ENCODE data around the gene MMP15.

The MMP15 gene

DNA sequence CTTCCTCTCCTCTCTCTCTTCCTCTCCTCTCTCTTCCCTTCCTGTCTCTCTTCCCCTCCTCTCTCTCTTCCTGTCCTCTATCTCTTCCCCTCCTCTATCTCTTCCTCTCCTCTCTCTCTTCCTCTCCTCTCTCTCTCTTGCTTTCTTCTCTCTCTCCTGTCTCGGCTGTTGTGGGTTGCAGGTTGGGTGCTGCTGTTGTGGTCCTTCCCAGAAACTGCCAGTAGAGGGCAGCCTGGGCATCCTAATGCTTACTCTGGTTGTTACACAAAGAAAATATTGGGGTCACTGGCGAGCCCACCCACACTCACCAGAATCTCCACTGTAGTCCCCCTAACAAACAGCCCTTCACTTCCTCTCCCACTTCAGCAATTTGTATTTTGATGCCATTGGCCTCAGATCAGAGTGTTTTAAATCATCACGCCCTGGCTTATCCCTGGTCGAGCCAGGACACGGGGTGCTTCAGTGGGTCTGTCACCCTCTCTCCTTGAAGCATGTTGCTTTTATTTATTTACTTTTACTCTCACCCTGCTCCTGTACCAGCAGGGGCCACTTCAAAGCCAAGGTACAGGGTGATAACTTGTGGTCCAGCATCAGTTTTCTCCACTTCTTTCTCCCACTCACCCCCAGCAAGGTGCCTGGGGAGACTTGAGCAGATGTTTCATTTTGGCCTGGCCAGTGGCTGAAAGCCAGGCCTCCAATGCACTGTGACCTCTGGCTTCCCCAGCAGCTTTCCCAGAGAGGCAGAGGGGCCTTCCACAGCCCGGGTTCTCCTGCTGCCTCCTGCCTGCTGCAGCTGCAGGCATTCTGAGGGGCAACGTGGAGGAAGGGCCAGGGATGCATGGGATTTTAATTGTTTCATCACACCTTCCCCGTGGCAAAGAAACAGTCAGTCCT is 4.7 kb upstream of the MMP15 start:
- peak; percentile 65 for DNase-seq

DNA sequence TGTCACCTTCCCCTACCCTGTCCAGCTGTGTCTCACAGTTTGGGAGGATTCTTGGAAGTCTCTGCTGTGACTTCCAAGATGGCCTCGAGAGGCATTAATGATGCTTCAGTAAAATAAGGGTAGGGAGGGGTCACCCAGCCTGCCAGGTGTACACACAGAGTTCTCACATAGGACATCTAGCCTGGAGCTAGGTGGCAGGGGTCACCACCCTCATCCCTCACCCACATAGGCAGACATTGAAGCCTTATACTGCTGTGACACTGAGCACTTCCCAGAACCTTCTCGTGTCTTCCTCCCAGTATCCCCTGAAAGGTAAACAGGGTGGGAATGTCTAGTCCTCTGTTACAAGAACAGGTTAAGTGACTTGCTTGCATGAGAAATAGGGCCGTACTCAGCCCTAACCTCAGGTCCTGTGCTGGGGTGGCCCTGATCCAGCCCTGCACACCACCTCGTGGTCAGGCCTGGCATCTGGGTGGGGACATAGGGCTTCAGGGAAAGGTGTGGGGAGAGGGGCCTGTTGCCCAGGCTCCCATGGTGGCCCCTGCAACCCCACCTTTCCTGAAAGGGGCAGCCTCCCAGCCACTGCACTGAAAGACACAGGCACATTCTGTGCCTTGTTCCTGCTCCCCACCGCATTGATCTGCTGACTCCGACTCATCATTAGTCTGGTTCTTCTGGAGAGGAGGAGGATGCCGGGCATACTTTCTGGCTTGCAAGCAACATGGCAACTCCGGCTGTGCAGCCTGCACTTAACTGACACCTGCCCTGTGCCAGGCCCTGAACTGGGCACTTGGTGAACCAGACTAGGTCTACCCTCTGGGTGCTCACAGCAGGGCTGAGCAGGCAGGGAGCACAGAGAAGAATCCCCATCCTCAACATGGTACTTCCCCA is 3.6 kb upstream of the MMP15 start:
- peak; percentile 14 for DNase-seq

DNA sequence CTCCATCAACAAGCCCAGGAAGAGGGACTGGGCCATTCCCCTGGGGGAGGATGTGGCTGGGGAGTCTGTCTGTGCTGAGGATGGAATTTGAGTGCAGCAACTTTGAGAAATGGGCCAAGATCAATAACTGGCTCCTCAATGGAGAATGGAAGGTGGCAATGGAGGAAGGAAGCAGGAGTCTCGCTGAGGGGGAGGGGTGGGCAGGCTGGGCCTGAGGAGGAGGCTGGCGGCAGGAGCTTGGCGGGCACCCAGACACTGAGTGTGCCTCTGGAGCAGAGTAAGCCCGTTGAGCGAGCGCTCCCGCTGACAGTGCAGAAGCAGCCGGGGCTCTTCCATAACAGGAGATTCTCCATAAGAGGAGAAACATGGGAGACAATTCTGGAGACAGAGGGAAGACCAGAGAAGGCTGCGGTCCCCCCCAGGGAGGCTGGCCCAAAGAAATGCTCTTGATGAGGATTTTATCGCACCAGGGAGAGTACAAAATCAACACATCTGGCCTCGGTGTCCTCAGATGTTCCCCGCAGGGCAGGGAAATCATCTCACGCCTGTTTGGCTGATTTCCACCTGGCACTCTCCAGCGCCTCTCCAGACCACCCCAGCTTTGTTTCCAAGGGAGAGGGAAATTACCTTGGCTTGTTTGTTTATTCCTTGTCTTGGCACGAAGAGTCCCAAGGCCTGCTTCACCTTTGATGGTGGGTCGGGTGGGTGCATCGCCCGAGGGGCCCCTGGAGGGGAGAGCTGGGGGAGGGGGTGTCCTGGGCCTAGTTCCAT is 2.8 kb upstream of the MMP15 start:
- peak; percentile 53 for DNase-seq

DNA sequence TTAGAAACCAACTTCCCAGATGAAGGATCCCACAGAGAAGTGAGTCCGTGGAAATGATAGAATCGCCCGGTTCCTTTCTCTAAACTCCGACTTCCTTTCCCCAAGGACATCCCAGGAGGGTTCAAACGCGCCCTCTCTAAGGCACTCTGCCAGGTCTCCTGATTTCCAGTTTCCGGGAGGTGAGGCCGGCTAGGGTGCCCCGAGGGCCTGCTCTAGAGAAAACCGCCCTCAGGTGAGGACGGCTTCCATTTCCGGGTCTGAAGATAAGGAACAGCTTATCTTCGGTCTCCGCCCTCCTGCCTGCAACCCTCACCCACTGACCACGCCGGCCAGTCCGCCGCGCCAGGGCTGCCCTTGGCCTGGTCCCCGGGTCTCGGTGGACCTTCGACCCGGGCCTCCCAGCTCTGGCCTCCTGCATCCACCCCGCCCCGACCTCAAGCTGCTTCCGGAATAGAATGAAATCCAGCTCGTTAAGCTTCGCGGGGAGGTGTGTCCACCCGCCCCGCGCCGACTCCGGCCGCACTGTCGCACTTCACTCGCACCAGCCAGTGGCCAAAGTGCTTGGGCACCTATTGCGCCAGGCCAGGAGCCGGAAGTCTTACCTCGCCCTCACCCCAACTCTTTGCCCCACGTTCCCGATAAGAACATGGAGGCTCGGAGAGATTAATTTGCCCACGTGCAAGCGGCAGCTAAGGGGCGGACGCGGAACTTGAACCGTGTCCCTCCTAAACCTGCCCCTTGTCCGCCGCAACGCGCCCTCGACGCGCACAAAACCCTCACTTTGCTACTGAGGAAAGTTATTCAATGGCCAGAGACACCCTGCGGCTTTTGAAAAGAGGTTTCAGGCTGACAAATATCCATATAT is 836 bp upstream of the MMP15 start:
- DNase-seq = peak; percentile 85

DNA sequence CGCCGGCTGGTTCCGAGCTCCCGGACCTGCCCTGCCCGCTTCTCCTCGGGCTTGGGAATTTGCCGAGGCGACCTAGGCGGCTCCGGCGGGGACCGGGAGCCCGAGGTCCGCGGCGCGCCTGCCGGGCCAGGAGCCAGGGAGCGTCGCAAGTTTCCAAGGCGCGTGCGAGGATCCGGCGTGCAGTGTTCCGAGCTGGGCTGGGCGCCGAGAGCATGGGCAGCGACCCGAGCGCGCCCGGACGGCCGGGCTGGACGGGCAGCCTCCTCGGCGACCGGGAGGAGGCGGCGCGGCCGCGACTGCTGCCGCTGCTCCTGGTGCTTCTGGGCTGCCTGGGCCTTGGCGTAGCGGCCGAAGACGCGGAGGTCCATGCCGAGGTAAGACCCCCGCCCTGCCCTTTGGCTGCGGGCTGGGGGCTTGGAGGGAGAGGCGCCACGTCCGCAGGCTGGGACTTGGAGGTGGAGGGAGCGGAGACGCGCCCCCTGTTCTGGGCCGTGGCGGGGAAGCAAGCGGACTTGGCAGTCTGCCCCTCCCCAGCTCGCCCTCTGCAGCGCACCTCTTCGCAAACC is 668 bp downstream of the MMP15 start:
- peak; percentile 76 for DNase-seq

DNA sequence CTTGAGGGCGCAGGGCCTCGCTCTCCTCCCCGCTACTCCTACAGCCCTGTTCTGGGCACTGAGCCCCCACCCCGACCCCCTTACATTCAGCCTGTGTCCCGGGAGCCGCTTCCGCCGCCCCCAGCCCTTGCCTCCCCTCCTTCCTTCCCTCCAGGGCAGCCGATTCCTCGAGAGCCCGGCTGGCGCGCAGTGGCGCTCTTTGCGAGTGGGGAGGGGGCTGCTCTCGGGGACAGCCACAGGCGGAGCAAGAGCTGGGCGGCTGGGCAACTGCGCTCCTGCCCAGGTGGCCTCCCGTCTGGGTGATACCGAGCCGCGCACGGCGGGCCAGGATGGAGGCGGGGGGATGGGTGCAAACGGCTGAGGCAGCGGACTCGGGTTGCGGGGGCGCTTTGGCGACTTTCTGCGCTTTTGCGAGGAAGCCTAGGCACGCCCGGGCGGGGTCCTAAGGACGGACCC is 1.2 kb downstream of the MMP15 start:
- peak; percentile 45 for DNase-seq

DNA sequence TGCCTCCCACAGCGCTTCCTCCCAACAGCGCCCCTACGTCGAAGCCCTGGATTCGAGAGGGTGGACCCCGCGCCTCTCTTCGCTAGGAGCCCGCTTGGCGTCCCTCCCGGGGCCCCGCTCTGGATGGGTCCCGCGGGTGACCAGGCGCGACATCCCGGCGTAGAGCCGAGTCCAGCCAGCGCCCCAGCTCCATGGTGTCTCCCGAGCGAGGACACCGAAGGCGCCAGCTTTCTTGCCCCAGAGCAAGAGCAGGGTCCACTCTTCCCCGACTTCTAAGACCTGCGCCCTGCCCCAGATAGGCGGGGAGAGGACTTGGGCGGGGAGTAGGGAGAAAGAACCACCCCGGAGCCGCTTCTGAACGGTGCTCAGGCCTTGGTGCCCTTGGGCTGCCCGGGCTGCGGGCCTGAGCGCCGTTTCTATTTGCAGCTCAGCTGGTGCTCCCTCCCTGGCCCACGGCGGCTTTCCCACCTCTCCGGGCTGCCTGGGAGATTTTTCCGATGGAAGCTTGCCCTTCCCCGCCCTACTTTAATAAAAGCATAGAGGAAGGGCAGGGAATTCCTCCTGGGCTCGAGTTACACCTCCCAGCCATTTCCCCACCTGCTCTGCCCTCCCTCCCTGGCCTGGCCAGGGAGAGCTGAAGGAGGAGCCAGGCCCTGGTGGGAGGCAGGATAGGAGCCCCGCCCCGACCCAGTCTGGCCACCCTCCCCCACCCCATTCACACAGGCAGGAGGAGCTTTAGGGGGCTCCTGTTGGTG is 1.8 kb downstream of the MMP15 start:
- peak; percentile 71 for DNase-seq

DNA sequence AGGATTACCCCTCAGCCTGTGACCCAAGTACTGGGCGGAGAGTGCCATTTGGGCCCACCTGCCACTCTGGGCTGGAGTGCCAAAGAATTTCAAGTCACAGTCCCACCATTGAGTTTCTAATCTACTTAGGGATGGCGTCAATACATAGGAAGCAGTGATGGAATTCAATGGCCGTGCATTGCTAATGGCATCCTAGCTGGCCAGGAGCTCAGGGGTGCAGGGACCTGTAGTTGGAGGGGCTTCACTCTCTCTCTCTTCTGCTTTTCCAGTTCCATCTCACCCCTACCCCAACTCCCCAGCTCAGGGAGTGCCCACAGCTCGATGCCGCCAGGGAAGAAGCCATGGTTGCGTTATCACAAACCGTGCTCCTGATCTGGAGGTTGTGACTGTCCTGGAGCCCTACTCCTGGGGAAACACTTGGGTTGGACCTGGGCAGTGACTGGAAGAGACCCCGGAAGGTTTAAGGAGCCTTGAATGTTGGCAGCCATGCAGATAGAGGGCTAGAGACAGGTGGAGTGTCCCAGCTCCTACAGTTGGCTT is 2.4 kb downstream of the MMP15 start:
- DNase-seq = no peak

DNA sequence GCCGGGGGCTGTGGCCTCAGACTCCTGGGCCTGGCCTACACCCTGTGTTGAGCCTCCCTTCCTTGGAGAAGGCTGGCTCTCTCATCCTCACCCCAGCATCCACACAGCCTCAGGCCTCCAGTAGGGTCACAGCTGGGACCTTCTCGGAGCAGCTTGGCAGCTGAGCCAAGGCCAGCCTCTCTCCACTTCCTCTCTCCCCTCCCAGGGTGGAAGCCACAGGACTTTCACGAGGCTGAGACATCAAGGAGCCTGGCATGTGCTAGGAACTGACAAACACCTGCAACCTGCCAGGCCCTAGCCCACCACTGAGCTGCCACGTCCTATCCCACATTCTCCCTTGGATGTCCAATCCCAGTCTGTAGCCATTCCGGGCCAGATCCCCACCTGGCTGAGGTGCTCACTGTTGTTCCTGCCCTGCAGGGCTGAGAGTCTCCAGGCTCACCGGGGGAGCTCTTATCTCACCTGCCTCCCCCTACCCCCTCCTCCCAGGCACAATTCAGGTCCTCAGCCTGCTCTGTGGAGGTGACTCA is 3.1 kb downstream of the MMP15 start:
- no peak for DNase-seq

DNA sequence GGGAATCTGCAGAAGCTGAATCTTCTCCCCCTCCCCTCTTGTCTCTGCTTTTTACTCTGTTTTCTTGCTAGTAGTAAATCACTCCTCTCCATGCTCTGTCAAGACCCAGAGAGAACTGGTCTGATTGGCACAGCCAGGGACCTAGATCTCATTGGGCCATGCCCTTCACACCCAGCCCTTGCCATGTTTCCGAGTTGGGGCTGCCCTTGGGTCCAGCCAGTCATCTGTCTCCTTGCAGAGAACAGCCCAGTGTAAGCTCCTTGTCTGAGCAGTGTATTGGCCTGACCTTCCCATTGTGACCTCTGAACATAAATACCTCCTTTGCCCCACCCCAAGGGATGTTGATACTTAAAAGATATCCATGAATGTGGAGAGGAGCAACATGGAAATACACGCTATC is 3.9 kb downstream of the MMP15 start:
- DNase-seq = no peak

DNA sequence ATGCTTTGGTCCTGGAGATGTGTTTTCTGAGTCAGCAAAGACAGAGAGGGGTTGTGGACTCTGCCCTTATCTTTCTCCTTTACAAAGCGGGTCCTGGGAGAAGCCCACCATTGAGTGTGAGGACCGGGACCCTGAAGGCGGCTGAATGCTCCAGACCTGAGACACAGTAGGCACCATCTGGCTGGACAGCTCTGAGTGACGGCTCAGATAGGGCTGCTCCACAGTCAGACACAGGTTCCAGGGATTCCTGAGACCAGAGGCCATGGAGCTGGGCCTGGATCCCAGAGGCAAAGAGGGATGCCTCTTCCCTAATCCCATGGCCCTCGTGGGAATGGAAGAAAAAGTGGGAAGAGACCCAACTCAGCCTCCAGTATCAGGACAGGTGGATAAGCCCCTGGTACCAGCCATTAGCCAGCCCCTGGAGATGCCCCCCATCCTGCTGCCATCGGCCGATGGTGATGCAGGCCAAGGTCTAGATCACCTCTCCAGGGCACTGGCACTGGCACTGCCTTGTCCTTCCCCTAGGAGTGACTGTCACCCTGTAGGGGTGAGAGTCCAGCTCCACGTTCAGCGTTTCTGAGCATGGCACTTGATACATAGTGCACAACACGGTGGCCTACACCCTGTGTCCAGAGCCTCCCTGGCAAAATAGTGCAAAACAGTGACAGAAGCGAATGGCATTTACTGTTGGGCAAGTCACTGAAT is 4.7 kb downstream of the MMP15 start:
- DNase-seq = no peak

DNA sequence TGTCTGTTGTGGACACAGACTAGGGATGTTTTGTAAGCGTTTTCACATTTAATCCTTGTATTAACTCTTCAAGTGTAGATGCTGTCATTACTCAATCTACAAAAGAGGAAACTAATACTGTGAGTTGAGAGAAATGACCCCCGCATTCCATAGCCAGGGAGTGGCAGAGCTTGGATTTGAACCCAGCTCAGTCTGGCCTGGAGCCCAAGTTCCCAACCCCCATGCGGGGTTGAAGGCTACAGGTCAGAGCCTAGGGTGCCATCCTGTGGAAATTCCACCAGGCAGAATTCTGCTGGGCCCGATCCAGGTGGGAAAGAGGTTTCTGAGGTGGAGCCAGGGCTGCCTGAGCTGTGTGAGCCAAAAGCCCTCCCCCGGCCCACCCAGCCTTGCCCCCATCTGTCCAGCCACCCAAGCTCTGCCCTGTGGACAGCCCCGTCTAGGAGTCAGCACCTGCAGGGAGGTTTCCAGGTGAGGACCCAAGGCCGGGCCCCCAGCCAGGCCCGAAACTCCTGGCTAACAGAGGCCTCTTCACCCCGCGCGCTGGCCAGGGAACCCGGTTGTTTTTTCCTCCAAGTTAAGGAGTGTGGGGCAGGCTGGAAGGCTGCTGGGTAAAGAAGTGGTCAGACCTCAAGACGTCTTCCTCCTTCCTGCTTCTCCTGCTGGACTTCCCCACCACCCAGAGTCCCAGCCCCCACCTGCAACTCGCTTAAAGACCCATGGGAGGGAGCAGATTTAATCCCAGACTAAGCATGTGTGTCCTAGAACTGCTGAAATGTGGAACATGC is 5.7 kb downstream of the MMP15 start:
- no peak for DNase-seq

DNA sequence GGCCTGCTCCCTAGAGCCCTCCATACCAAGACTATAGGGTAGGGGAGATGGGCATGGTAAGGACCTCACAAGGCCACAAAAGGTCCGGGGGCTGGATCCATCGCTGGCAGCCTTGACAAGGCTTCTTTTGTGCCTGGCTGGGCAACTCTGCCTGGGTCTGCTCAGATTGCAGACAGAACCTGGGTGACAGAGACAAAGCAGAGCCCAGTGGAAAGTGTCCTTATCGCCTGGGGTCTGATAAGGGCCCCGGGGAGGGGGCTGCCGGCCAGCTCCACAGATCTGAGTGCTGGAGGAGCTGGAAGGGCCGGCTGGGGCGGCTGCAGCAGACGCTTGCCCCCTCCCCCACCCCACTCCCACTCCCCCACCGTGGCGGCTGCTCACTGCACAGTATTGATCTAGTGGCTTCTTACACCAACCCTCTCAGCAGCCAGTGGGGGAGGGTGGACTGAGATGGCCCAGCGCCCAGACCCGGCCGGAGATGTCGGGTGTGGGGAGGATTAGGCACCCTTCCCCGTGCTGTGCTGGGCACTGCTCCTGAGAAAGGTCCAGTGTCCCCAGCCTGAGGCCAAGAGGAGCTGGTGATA is 7.2 kb downstream of the MMP15 start:
- DNase-seq = no peak

DNA sequence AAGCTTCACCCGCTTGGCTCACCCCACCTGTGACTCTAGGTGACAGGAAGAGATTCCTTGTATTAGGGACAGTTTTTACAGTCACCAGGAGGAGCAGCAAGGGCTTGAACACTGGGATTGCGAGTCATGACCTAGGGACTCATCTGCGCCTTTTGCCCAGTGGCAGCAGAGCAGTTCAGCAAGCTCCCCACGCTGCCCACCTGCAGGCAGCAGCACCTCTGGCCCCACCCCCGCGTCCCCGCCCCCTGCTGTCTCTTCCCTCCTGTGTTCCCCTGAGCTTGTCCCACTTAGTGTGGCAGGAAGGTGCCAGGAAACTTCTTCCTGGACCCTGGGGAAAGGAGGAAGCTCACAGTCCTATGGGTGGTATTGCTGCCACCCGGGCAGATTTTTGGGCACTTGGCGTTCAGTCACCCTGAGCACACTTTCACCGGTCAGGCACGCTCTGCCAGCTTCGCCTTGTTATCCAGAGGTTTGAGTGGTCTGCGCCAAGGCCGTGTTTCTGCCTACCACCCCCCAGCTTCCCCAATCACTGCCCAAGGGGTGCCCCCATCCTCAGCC is 8.7 kb downstream of the MMP15 start:
- DNase-seq = no peak

DNA sequence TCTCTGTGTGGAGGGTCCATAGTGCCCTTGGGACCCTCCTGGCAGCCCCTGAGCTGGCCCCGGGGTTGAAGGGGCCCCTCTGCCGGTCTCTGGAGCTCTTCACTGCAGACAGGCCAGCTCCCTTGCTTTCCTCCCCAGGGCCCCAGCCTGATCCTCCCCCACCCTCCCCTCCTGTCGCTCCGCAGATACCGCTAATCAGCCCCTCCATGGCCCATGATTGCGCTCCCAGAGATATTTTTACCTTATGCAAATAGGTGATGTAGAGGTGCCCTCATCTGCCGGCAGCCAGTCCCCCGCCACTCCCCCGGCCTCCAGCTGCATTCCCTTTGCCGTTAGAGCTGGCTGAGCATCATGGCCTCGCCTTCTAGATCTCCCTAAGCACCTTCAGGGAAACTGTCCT is 9.2 kb downstream of the MMP15 start:
- no peak for DNase-seq

DNA sequence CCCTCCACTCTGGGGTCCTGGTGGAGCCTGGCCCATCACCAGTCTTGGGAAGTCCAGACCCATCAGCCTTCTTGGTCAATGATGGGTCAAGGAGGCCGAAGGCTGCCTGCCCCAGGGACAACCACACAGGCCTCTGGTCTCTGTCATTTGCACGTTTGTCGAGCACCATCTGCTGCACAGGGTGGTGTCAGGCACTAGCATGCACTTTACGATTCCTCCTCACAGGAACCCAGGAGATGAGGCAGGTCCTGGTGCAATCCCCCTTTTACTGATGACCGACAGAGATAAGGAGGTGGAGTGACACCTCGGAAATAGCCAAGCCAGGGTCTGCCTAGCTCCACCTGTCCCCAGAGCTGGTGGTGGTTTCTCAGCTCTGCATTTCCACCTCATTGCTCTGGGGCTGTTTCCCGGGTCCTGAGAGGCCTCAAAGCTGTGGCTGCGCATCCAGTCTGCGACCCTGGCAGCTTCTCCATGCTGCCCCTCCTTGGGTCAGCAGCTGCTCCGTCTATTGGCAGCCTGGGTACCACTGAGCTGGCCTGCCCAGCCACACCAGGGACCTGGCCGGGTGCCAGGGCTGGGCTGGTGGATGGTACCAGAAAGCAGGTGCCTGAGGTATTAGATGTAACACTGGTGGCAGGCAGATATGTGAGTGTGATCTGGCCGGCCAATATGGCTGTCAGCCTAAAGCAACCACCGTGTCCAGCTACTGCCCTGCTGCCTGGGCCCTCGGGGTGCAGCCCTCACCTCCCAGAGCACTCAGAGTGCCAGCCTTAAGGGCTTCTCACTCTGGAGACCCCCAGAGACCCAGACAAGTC is 10.0 kb downstream of the MMP15 start:
- no peak for DNase-seq

DNA sequence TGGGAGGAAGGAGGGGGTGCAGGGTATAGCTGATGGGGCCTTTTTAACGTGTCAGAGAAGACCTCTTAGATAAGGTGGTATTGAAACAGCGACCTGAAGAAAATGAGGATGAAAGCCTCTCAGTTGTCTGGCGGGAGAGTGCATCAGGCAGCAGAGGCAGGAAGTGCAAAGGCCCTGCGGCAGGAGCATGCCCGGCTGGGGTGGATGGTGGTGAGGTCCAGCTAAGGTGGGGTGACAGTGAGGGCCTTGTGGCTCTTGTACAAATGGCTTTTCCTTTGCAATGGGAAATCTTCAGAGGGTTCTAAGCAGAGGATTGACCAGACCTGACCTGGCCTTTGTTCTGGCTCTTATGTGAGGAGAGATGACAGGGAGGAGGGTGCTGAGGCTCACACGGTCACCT is 11.4 kb downstream of the MMP15 start:
- no peak for DNase-seq
